Measurements from ENCODE around the gene GNPAT. TPM values are rescaled to one million over a fixed set of nuclear protein-coding genes. Genes with fewer than 3 reads are reported as not detected.
"Not testable (repeated sequence)": the region's sequence is repeated elsewhere in the genome, so short reads cannot be mapped to it uniquely, and the experiment has no call there.

The GNPAT gene
- total RNA-seq, 1 donor: 53.1 TPM

DNA sequence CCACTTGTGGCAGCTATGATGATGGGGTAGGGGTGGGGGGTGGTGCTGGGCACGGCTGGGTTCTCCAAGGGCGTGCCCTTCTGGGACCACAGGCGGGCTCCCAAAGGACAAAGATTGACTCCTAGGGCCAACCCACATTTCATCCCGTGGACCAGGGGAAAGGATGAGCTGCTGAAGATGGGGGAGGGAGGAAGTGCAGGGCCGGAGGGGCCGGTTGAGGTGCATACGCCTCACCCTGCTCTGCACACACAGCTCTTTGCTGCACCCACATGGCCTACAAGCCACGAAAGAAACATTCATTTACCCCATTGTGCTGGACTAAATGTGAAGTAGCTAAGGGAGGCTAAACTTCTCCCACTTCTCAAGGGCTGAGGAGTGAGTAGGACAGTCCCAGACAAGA lies 34.2 kb upstream of the GNPAT start:
- TF ChIP-seq, protein P1, sequence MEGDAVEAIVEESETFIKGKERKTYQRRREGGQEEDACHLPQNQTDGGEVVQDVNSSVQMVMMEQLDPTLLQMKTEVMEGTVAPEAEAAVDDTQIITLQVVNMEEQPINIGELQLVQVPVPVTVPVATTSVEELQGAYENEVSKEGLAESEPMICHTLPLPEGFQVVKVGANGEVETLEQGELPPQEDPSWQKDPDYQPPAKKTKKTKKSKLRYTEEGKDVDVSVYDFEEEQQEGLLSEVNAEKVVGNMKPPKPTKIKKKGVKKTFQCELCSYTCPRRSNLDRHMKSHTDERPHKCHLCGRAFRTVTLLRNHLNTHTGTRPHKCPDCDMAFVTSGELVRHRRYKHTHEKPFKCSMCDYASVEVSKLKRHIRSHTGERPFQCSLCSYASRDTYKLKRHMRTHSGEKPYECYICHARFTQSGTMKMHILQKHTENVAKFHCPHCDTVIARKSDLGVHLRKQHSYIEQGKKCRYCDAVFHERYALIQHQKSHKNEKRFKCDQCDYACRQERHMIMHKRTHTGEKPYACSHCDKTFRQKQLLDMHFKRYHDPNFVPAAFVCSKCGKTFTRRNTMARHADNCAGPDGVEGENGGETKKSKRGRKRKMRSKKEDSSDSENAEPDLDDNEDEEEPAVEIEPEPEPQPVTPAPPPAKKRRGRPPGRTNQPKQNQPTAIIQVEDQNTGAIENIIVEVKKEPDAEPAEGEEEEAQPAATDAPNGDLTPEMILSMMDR (IDR thresholded peaks at IDR 0.05; ENCODE audit: insufficient read depth, low read depth, low read length): peak; percentile 7
- DNase-seq (ENCODE audit: low read depth): peak; percentile 5
- no peak overlapping the region for H3K4me3 ChIP-seq (ENCODE audit: low read depth, low read length)

DNA sequence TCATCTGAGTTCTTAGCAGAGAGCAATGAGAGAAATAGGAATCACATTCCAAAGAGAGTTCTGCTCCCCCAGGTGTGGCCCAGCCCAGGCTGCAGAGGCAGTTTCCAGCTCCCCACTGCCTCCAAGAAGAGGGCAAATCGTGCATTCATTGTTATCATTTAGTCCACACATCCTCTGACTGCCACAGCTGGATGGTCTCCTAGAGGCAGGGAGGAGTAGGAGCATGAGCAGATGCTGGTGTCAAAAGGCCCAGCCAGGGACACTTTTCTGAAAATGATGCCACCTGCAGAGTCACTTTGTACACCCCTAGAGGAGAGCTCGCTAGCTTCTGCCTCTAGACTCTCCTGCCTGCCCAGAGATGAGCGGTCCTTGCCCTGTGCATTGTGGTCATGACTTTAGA lies 33.6 kb upstream of the GNPAT start:
- DNase-seq (ENCODE audit: low read depth): no peak
- no peak overlapping the region for H3K4me3 ChIP-seq (ENCODE audit: low read depth, low read length)
- TF ChIP-seq, protein P1 (IDR thresholded peaks at IDR 0.05; ENCODE audit: insufficient read depth, low read depth, low read length): no peak

DNA sequence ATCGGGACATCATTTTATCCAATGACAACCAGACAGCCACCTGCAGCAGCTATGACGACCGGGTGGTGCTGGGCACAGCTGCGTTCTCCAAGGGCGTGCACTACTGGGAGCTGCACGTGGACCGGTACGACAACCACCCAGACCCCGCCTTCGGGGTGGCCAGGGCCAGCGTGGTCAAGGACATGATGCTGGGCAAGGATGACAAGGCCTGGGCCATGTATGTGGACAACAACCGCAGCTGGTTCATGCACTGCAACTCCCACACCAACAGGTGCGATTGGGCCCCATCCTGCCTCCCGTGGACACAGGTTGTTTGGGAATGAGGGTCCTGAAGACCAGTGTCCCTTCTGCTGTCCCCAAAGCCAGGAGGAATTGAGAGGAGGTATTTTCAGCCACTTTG lies 32.0 kb upstream of the GNPAT start:
- TF ChIP-seq, protein P1 (IDR thresholded peaks at IDR 0.05; ENCODE audit: insufficient read depth, low read depth, low read length): no peak
- H3K4me3 ChIP-seq (ENCODE audit: low read depth, low read length): no peak overlapping the region
- DNase-seq (ENCODE audit: low read depth): no peak

DNA sequence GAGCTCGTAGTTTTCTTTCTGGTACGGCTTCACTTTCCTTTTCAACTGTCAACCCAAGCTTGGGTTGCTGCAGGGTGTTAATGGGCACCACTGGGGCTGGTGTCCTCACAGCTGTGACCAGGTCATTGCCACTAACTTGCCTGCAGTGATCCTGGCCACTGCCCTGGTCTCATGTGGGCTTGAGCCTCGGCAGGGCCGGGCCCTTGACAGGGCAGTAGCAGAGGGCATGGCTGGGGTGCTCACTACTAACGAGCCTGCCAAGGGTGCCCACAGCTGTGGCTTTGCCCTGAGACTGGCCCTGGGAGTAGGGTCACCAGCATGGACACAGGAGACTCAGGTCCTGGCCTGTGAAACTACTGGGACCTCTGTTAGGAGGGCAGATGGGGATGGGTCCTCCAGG lies 31.5 kb upstream of the GNPAT start:
- DNase-seq (ENCODE audit: low read depth): no peak
- TF ChIP-seq, protein P1 (IDR thresholded peaks at IDR 0.05; ENCODE audit: insufficient read depth, low read depth, low read length): no peak
- H3K4me3 ChIP-seq (ENCODE audit: low read depth, low read length): no peak overlapping the region

DNA sequence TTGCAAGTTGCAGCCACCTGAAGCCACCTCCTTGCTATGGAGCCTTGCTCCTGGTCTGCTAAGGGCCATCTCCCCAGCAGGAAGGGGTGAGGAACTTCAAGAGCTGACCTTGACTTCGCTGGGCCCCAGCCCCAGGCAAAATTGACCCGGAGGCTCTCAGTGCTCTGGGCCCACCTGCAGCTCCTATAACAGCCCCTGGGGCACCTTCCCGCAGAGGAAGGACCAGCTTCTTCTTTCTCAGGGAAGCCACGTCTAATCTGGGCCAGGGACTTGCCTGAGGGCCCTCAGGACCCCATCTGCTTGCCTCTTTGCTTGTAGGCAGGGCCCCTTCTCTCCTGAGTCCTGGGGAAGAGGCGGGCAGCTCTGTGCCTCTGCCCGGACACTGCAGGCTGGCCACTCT lies 30.9 kb upstream of the GNPAT start:
- no peak overlapping the region for H3K4me3 ChIP-seq (ENCODE audit: low read depth, low read length)
- TF ChIP-seq, protein P1 (IDR thresholded peaks at IDR 0.05; ENCODE audit: insufficient read depth, low read depth, low read length): no peak
- DNase-seq (ENCODE audit: low read depth): no peak

DNA sequence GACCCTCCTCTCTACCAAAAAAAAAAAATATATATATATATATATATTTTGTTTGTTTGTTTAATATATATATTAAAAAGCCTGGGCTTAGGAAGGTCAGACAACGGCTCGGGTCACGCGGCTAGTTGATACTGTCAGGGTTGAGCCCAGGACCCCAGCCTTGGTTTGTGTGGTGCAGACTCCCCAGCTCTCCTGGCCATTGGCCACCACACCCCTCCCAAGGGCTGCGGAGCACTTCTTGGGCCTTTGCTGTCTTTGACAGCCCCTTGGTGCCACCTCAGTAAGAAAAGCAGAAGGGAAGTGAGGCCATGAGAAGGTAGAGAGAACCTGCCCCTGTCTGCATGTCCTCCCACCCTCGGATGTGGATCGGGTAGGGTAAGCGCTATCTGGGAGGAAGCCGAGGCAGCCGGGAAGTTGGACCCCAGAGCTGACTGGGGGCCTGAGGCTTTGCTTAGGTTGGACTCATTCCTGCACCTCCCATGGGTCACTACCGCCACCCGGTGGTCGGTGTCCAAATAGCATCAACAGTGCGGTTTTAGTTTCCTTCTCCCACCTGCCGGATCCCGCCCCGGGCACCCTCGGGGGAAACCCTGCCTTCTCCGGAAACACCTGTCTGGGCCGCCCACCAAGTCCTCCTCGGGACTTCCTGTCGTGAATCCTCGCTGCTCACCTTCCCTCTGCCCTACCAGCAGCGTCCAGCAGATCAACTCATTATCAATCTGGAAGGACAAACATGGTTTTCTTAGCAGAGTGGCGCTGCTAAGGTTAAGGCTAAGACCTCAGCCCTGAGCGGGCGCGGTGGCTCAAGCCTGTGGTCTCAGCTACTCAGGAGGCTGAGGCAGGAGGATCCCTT lies 29.8 kb upstream of the GNPAT start:
- DNase-seq (ENCODE audit: low read depth): peak; percentile 60
- TF ChIP-seq, protein P1 (IDR thresholded peaks at IDR 0.05; ENCODE audit: insufficient read depth, low read depth, low read length): peak; percentile 93
- peak overlapping the region; percentile 58 for H3K4me3 ChIP-seq (ENCODE audit: low read depth, low read length)

DNA sequence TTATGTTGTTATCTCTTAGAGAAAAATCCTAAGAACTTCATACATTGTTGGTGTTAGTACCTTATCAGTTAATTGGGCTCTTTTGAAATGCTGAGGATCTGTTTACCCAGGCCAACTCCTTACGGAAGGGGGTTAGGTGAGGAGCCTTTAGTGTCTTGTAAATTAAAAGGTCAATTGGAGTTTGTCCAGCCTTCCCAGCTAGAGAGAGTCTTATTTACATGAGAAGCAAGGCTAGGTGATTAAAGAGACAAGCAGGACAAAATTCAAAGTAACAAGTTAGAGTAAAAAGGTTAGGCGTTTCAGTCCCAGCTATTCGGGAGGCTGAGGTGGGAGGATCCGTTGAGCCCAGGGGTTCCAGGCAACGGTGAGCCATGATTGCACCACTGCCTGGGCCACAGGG lies 28.7 kb upstream of the GNPAT start:
- not testable (repeated sequence) for H3K4me3 ChIP-seq (ENCODE audit: low read depth, low read length); DNase-seq (ENCODE audit: low read depth)

All from fibroblast of villous mesenchyme (primary cell).